ENCODE measurements around the gene SLC26A9. TPM values are rescaled to one million over a fixed set of nuclear protein-coding genes. Genes with fewer than 3 reads are reported as not detected.

Gene SLC26A9
- total and polyA plus RNA-seq, 2 experiments from 2014 or later, result not detected

GRCh38 chr1:205955499-205955898, 12.2 kb upstream of the SLC26A9 start:
- Histone ChIP-seq H3K79me2 (ENCODE audit: insufficient read depth) (no peaks in the 10 kb centered on the region), H3K27me3 (replicated peaks; ENCODE audit: insufficient read depth) (no peaks in the 10 kb centered on the region), H3K9me2 (ENCODE audit: insufficient read depth) (no peaks in the 10 kb centered on the region), H3K27ac (no peak overlapping the region), H3K9ac (no peak overlapping the region), H3K4me1 (ENCODE audit: insufficient read depth) (peaks cover 19% of the 10 kb centered on the region), H3K9me3 (ENCODE audit: low read depth) (no peaks in the 10 kb centered on the region), H4K20me1 (ENCODE audit: insufficient read depth) (no peaks in the 10 kb centered on the region), H3K36me3 (ENCODE audit: low read depth) (no peaks in the 10 kb centered on the region), H3K4me3 (no peak overlapping the region), H3F3A (ENCODE audit: insufficient read depth) (peaks cover 6% of the 10 kb centered on the region), H2AFZ (no peak overlapping the region), H3K4me2 (ENCODE audit: unreplicated experiment) (no peak overlapping the region)
- DNase-seq, result no peak
- TF ChIP-seq EZH2 (IDR thresholded peaks at IDR 0.05; ENCODE audit: insufficient read depth, poor library complexity, severe bottlenecking), result no peak
- TF ChIP-seq EZH2phosphoT487 (IDR thresholded peaks at IDR 0.05; ENCODE audit: insufficient read depth, low read depth), result no peak
- WGBS, 2 experiments (ENCODE audit: low coverage in 1 of 2, low lambda C conversion rate in 2 of 2, missing lambda C conversion rate in 2 of 2), result 54 to 57% methylated on average over 1 of the region's 1 CpG
- in situ Hi-C loops (cut with MboI), result no loop called here

GRCh38 chr1:205954819-205955404, 11.7 kb upstream of the SLC26A9 start:
- in situ Hi-C loops (cut with MboI), result no loop called here
- no peak for DNase-seq
- WGBS, 2 experiments (ENCODE audit: low coverage in 1 of 2, low lambda C conversion rate in 2 of 2, missing lambda C conversion rate in 2 of 2), result 81 to 82% methylated on average over 11 of the region's 11 CpGs
- peaks cover 25% of the 10 kb centered on the region for H3K4me1 ChIP-seq (ENCODE audit: insufficient read depth)
- no peaks in the 10 kb centered on the region for H4K20me1 ChIP-seq (ENCODE audit: insufficient read depth)
- peaks cover 12% of the 10 kb centered on the region for H3F3A ChIP-seq (ENCODE audit: insufficient read depth)
- H2AFZ ChIP-seq, result no peak overlapping the region
- H3K9me3 ChIP-seq (ENCODE audit: low read depth), result no peaks in the 10 kb centered on the region
- no peak overlapping the region for H3K4me3 ChIP-seq
- H3K9ac ChIP-seq, result no peak overlapping the region
- no peak overlapping the region for H3K4me2 ChIP-seq (ENCODE audit: unreplicated experiment)
- no peaks in the 10 kb centered on the region for H3K79me2 ChIP-seq (ENCODE audit: insufficient read depth)
- no peaks in the 10 kb centered on the region for H3K36me3 ChIP-seq (ENCODE audit: low read depth)
- H3K9me2 ChIP-seq (ENCODE audit: insufficient read depth), result no peaks in the 10 kb centered on the region
- H3K27me3 ChIP-seq (replicated peaks; ENCODE audit: insufficient read depth), result no peaks in the 10 kb centered on the region
- TF ChIP-seq EZH2phosphoT487 (IDR thresholded peaks at IDR 0.05; ENCODE audit: insufficient read depth, low read depth) (no peak), EZH2 (IDR thresholded peaks at IDR 0.05; ENCODE audit: insufficient read depth, poor library complexity, severe bottlenecking) (no peak)
- no peak overlapping the region for H3K27ac ChIP-seq

- no peaks in the 10 kb centered on the region for H3K36me3 ChIP-seq (ENCODE audit: low read depth)
- TF ChIP-seq EZH2phosphoT487 (IDR thresholded peaks at IDR 0.05; ENCODE audit: insufficient read depth, low read depth) (no peak), EZH2 (IDR thresholded peaks at IDR 0.05; ENCODE audit: insufficient read depth, poor library complexity, severe bottlenecking) (no peak)
- H3F3A ChIP-seq (ENCODE audit: insufficient read depth), result peaks cover 16% of the 10 kb centered on the region
- no peaks in the 10 kb centered on the region for H3K9me2 ChIP-seq (ENCODE audit: insufficient read depth)
- peak overlapping the region; percentile 75 for H3K27ac ChIP-seq
- H2AFZ ChIP-seq, result no peak overlapping the region
- peak overlapping the region; percentile 31 for H3K4me2 ChIP-seq (ENCODE audit: unreplicated experiment)
- in situ Hi-C loops (cut with MboI), result no loop called here
- H3K9ac ChIP-seq, result no peak overlapping the region
- H4K20me1 ChIP-seq (ENCODE audit: insufficient read depth), result no peaks in the 10 kb centered on the region
- no peak for DNase-seq
- whole genome bisulfite sequencing, 2 experiments (ENCODE audit: low coverage in 1 of 2, low lambda C conversion rate in 2 of 2, missing lambda C conversion rate in 2 of 2), result 93 to 94% methylated on average over 1 of the region's 1 CpG
- H3K79me2 ChIP-seq (ENCODE audit: insufficient read depth), result no peaks in the 10 kb centered on the region
- peaks cover 1% of the 10 kb centered on the region; the same call in 1 of the 2 replicates for H3K27me3 ChIP-seq (replicated peaks; ENCODE audit: insufficient read depth)
- peaks cover 28% of the 10 kb centered on the region for H3K4me1 ChIP-seq (ENCODE audit: insufficient read depth)
- H3K4me3 ChIP-seq, result no peak overlapping the region
- no peaks in the 10 kb centered on the region for H3K9me3 ChIP-seq (ENCODE audit: low read depth)
Observed at GRCh38 chr1:205951746-205952145, 8.5 kb upstream of the SLC26A9 start.

GRCh38 chr1:205950826-205951549, 7.7 kb upstream of the SLC26A9 start:
- Histone ChIP-seq H3K79me2 (ENCODE audit: insufficient read depth) (no peaks in the 10 kb centered on the region), H3K9ac (peak overlapping the region; percentile 42), H3K36me3 (ENCODE audit: low read depth) (no peaks in the 10 kb centered on the region), H3K4me3 (no peak overlapping the region; the same call in 1 of the 2 replicates), H3K9me3 (ENCODE audit: low read depth) (no peaks in the 10 kb centered on the region), H3K9me2 (ENCODE audit: insufficient read depth) (no peaks in the 10 kb centered on the region), H3F3A (ENCODE audit: insufficient read depth) (peaks cover 16% of the 10 kb centered on the region), H3K27ac (peak overlapping the region; percentile 75), H3K27me3 (replicated peaks; ENCODE audit: insufficient read depth) (peaks cover 5% of the 10 kb centered on the region), H3K4me1 (ENCODE audit: insufficient read depth) (peaks cover 28% of the 10 kb centered on the region), H3K4me2 (ENCODE audit: unreplicated experiment) (peak overlapping the region; percentile 36), H2AFZ (0 out of 2 replicates have a peak overlapping the region, but pooled peaks have one; percentile 28), H4K20me1 (ENCODE audit: insufficient read depth) (no peaks in the 10 kb centered on the region)
- in situ Hi-C loops (cut with MboI), result no loop called here
- TF ChIP-seq EZH2phosphoT487 (IDR thresholded peaks at IDR 0.05; ENCODE audit: insufficient read depth, low read depth) (no peak), EZH2 (IDR thresholded peaks at IDR 0.05; ENCODE audit: insufficient read depth, poor library complexity, severe bottlenecking) (no peak)
- WGBS, 2 experiments (ENCODE audit: low coverage in 1 of 2, low lambda C conversion rate in 2 of 2, missing lambda C conversion rate in 2 of 2), result 15 to 18% methylated on average over 7 of the region's 7 CpGs
- peak; percentile 94 for DNase-seq
